HepG2 (cell line): ENCODE results near the gene SLC2A5. TPM values are rescaled to one million over a fixed set of nuclear protein-coding genes. Genes with fewer than 3 reads are reported as not detected.

Experiments
- ATAC-seq: fragments of 200-7000 bp; cut with Tn5 transposase; 3 replicates; pipeline ENCODE4 v1.9.1; 2020; ENCODE audit warnings: mild to moderate bottlenecking, moderate library complexity
- BruUV-seq: library from RNA; stranded (reverse); fragments of 400-500 nt; replicated peaks from 2 replicates; lab custom pipeline; 2021; lab: Mats Ljungman, UMichigan
- CTCF ChIA-PET: fragments of 300-600 bp; formaldehyde crosslinking; extraction: SDS; loops from one replicate; lab custom pipeline; 2021; ENCODE audit warnings: low total read pairs, inconsistent platforms, low intra/inter-chr PET ratio; lab: Yijun Ruan, JAX
- POLR2A ChIA-PET: fragments of 350-600 bp; sonication (Branson Sonifier 250); formaldehyde crosslinking; loops from one replicate; lab custom pipeline; 2020; ENCODE audit warnings: antibody characterized with exemption, inconsistent platforms; lab: Yijun Ruan, JAX
- DNase-seq: peaks from one replicate; pipeline ENCODE4 v3.0.0-alpha.2; 2015; ENCODE audit warnings: low spot score
- FAIRE-seq: peaks from 3 replicates; lab custom pipeline; 2011; peaks lifted over from hg19 to GRCh38; lab: Jason Lieb, UNC
- H2AFZ ChIP-seq: one replicate; pipeline ENCODE4 v1.6.1; 2011; ENCODE audit warnings: low read length, inconsistent platforms
- H3K27ac ChIP-seq: fragments of 300-600 bp; 3 replicates; pipeline ENCODE4 v1.8.0; 2011; ENCODE audit warnings: mixed run types, mild to moderate bottlenecking, mixed read lengths, low read length, inconsistent platforms; ENCODE audit not compliant: insufficient read depth; ENCODE audit errors: extremely low read length
- H3K27me3 ChIP-seq, 2 experiments: fragments of 200-600 bp in 1 of 2; 2 replicates in 1 of 2; 3 replicates in 1 of 2; pipeline versions ENCODE4 v1.6.0 to v1.8.0; 2011; ENCODE audit warnings: low read length in 2 of 2, mild to moderate bottlenecking in 2 of 2, moderate library complexity in 2 of 2, inconsistent platforms in 1 of 2; ENCODE audit not compliant: insufficient read depth in 2 of 2, control insufficient read depth in 1 of 2
- H3K36me3 ChIP-seq, 2 experiments: fragments of 200-600 bp in 1 of 2; replicated peaks in 1 of 2; 2 replicates in 1 of 2; 3 replicates in 1 of 2; pipeline versions ENCODE4 v1.5.1 to v1.8.0; 2011; ENCODE audit warnings: low read length in 2 of 2, inconsistent platforms in 1 of 2; ENCODE audit not compliant: insufficient read depth in 2 of 2, control insufficient read depth in 1 of 2
- H3K4me1 ChIP-seq: 2 replicates; pipeline ENCODE4 v1.5.1; 2012; ENCODE audit warnings: low read length, inconsistent platforms; ENCODE audit not compliant: insufficient read depth
- H3K4me2 ChIP-seq: 2 replicates; pipeline ENCODE4 v1.6.0; 2011; ENCODE audit warnings: low read depth, low read length, inconsistent platforms
- H3K4me3 ChIP-seq, 3 experiments: fragments of 200-600 bp in 1 of 3; sonication (generic), shearing (Covaris generic) in 1 of 3; replicated peaks in 1 of 3; 2 replicates each; pipeline ENCODE4 v1.5.1; 2011 to 2016; ENCODE audit warnings: low read length in 3 of 3, inconsistent platforms in 2 of 3, low read depth in 2 of 3, mild to moderate bottlenecking in 2 of 3, control low read depth in 1 of 3, mixed read lengths in 1 of 3; ENCODE audit not compliant: insufficient read depth in 1 of 3
- H3K79me2 ChIP-seq: one replicate; pipeline ENCODE4 v1.6.1; 2011; ENCODE audit warnings: low read length, inconsistent platforms; ENCODE audit not compliant: insufficient read depth
- H3K9ac ChIP-seq: 2 replicates; pipeline ENCODE4 v1.6.0; 2011; ENCODE audit warnings: mild to moderate bottlenecking, low read depth, low read length, inconsistent platforms; ENCODE audit not compliant: insufficient read depth
- H3K9me3 ChIP-seq: 2 replicates; pipeline ENCODE4 v1.5.1; 2012; ENCODE audit warnings: mild to moderate bottlenecking, low read length
- H4K20me1 ChIP-seq: 2 replicates; pipeline ENCODE4 v1.6.0; 2011; ENCODE audit warnings: inconsistent platforms, mild to moderate bottlenecking, low read length, moderate library complexity; ENCODE audit not compliant: insufficient read depth
- DPF2 ChIP-seq: sonication (generic); formaldehyde crosslinking; IDR thresholded peaks from 2 replicates; pipeline ENCODE4 v1.4.0; 2020; ENCODE audit warnings: mild to moderate bottlenecking, low read depth, missing genetic modification reagents, borderline replicate concordance
- GLI4 ChIP-seq: sonication (generic); formaldehyde crosslinking; IDR thresholded peaks from 2 replicates; pipeline ENCODE4 v1.5.1; 2020; ENCODE audit warnings: missing genetic modification reagents, mild to moderate bottlenecking, moderate library complexity, borderline replicate concordance
- MBD4 ChIP-seq: IDR thresholded peaks from 2 replicates; pipeline ENCODE4 v1.6.1; 2012; ENCODE audit warnings: low read length, inconsistent platforms, borderline replicate concordance
- NFATC3 ChIP-seq: sonication (generic); formaldehyde crosslinking; IDR thresholded peaks from 2 replicates; pipeline ENCODE4 v1.5.1; 2020; ENCODE audit warnings: mild to moderate bottlenecking, missing genetic modification reagents
- PAX8 ChIP-seq: sonication (generic); formaldehyde crosslinking; IDR thresholded peaks from 2 replicates; pipeline ENCODE4 v1.8.0; 2022; ENCODE audit warnings: mild to moderate bottlenecking, missing genetic modification reagents, borderline replicate concordance
- ZNF792 ChIP-seq: IDR thresholded peaks from 2 replicates; pipeline ENCODE4 v1.6.1; 2016
- WGBS: methylation state at CpG from one replicate; pipeline ENCODE4 v1.1.6; 2017; ENCODE audit warnings: low lambda C conversion rate; 5-methylcytosine and 5-hydroxymethylcytosine counted together
- in situ Hi-C: cut with HindIII; loops from 2 replicates; pipeline ENCODE4 v1.10.0; 2017; ENCODE audit warnings: low pct_unique_long_range_greater_than_20kb; ENCODE audit not compliant: extremely low pct_ligation_motif_present
- intact Hi-C: fragments of 100-400 bp; cut with micrococcal nuclease; formaldehyde crosslinking; loops from one replicate; pipeline ENCODE4 v1.10.0; 2022; ENCODE audit not compliant: unreplicated experiment
- polyA plus RNA-seq, 8 experiments: library from polyadenylated mRNA; depleted of rRNA in 3 of 8; stranded (reverse) in 7 of 8; unstranded in 1 of 8; fragments of >200 nt; fragmentation: Illumina TruSeq in 4 of 8; extraction: Trizol in 4 of 8; gene quantifications; 2 replicates each; pipeline versions ENCODE4 v1.2.1 to v1.2.3, GENCODE V29; 2011 to 2016; ENCODE audit warnings: low read depth in 4 of 8, missing spikeins in 1 of 8, mixed read lengths in 1 of 8; ENCODE audit not compliant: insufficient read depth in 1 of 8
- total RNA-seq, 5 experiments: library from RNA; depleted of rRNA; stranded (reverse); fragments of >200 nt; fragmentation: Illumina TruSeq; extraction: Trizol; gene quantifications; 2 replicates each; pipeline ENCODE4 v1.2.3, GENCODE V29; 2016; ENCODE audit warnings: low read depth in 1 of 5
- TF ChIP-seq, protein P1 (sequence below): sonication (generic); formaldehyde crosslinking; IDR thresholded peaks from 2 replicates; pipeline ENCODE4 v1.4.0; 2020; ENCODE audit warnings: mild to moderate bottlenecking, missing genetic modification reagents

Gene SLC2A5
- total and polyA plus RNA-seq, 2 of the 13 experiments (the other 11 are each of a cell fraction or from before 2014, with no cell fraction given), result 0.04 to 0.54 TPM

DNA sequence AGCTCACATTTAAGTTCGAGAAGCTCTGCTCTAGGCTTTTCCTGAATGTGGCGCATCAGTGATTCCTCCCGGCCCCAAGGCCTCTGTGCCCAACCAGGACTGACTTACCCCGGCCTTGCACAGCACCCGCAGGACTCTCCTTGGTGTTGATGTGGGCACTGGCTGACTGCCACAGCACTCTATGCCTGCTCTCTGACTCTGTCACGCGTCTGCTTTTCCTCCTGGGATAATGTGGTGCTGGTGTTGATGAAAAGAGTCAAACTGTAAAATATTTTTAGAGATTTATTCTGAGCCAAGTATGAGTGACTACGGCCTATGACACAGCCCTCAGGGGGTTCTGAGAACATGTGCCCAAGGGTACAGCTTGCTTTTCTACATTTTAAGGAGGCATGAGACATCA is 15.5 kb upstream of the SLC2A5 start:
- DNase-seq, result no peak
- Histone ChIP-seq H3K9ac (no peak overlapping the region), H3K4me1 (no peaks in the 10 kb centered on the region), H3K4me2 (no peak overlapping the region), H3K79me2 (no peaks in the 10 kb centered on the region), H2AFZ (no peak overlapping the region), H4K20me1 (no peaks in the 10 kb centered on the region), H3K27me3 (peaks cover 1 to 42% of the 10 kb centered on the region in 2 experiments; a peak in 3 of 5 replicates), H3K36me3 (no peaks in the 10 kb centered on the region), H3K9me3 (no peaks in the 10 kb centered on the region), H3K4me3 (no peak overlapping the region), H3K27ac (no peak overlapping the region)
- ATAC-seq, result no peak
- TF ChIP-seq PAX8 (CRISPR knock-in tag) (no peak), ZNF792 (CRISPR knock-in tag) (no peak)
- no peak for FAIRE-seq
- intact Hi-C loops (no loop called here), in situ Hi-C loops (no loop called here)
- no TSS peak for BruUV-seq
- CTCF ChIA-PET, result no interaction called here
- POLR2A ChIA-PET, result no interaction called here
- WGBS, result 47% methylated on average over 8 of the region's 8 CpGs

DNA sequence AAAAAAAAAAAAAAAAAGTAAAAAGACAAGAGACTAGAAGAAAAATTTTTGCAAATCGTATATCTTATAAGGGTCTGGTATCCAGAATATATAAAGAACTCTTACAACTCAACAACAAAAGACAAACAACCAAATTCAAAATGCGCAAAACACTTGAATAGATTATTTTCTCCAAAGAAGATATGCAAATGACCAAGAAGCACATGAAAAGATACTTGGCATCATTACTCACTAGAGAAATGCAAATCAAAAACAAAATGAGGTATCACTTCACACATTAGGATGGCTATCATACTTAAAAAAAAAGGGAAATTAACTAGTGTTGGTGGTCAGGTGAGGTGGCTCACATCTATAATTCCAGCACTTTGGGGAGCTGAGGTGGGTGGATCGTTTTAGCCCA is 12.0 kb upstream of the SLC2A5 start:
- no peak overlapping the region for H2AFZ ChIP-seq
- in situ Hi-C loops, result no loop called here

More for the DNA sequence above, 12.0 kb upstream of the SLC2A5 start:
- 35% methylated on average over 3 of the region's 3 CpGs for WGBS
- no peak overlapping the region for H3K4me3 ChIP-seq
- peaks cover 0 to 46% of the 10 kb centered on the region in 2 experiments; a peak in 2 of 5 replicates for H3K27me3 ChIP-seq
- no peak overlapping the region for H3K9ac ChIP-seq
- intact Hi-C loops, result no loop called here
- no peak for FAIRE-seq
- H3K4me1 ChIP-seq, result peaks cover 12% of the 10 kb centered on the region
- no peak for DNase-seq
- TF ChIP-seq GLI4 (CRISPR knock-in tag) (no peak), MBD4 (no peak), NFATC3 (no peak), DPF2 (no peak)
- TF ChIP-seq, protein P1, sequence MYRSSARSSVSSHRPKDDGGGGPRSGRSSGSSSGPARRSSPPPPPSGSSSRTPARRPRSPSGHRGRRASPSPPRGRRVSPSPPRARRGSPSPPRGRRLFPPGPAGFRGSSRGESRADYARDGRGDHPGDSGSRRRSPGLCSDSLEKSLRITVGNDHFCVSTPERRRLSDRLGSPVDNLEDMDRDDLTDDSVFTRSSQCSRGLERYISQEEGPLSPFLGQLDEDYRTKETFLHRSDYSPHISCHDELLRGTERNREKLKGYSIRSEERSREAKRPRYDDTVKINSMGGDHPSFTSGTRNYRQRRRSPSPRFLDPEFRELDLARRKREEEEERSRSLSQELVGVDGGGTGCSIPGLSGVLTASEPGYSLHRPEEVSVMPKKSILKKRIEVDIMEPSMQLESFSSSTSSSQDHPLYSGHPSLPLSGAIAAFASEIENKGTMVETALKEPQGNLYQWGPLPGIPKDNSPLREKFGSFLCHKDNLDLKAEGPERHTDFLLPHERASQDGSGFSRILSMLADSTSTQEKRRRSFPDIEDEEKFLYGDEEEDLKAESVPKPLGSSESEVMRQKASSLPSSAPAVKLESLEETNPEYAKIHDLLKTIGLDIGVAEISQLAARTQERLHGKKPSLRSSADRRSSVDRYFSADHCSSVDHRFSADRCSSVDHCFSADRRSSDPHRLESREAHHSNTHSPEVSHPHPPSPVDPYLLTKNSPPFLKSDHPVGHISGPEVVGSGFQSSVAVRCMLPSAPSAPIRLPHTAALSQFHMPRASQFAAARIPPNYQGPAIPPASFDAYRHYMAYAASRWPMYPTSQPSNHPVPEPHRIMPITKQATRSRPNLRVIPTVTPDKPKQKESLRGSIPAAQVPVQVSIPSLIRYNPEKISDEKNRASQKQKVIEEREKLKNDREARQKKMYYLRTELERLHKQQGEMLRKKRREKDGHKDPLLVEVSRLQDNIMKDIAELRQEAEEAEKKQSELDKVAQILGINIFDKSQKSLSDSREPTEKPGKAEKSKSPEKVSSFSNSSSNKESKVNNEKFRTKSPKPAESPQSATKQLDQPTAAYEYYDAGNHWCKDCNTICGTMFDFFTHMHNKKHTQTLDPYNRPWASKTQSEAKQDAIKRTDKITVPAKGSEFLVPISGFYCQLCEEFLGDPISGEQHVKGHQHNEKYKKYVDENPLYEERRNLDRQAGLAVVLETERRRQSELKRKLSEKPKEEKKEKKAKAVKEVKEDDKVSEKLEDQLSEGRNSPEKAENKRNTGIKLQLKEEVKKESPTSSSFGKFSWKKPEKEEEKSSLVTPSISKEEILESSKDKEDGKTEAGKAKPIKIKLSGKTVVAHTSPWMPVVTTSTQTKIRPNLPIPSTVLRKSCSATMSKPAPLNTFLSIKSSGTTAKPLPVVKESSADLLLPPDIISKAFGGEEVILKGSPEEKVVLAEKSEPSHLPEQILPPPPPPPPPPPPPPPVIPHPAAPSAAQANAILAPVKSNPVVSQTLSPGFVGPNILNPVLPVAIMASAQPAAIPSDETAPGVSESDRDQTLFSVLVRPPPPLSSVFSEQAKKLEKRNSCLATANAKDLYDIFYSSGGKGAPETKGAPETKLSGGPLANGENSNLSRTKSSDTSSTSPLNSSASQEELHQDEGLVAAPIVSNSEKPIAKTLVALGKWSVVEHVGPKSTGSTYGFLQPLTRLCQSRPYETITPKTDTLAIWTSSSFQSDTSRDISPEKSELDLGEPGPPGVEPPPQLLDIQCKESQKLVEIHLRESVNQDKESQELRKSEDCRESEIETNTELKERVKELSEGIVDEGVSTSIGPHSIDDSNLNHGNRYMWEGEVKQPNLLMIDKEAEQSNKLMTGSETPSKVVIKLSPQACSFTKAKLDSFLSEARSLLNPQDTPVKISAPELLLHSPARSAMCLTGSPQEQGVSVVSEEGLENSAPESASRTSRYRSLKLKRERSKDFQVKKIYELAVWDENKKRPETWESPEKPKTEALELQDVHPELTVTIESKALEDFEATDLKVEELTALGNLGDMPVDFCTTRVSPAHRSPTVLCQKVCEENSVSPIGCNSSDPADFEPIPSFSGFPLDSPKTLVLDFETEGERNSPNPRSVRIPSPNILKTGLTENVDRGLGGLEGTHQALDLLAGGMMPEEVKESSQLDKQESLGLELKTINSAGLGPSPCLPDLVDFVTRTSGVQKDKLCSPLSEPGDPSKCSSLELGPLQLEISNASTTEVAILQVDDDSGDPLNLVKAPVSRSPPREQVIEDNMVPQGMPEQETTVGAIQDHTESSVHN (CRISPR knock-in tag), result no peak
- no peak overlapping the region for H3K4me2 ChIP-seq
- H3K79me2 ChIP-seq, result no peaks in the 10 kb centered on the region
- H3K9me3 ChIP-seq, result no peaks in the 10 kb centered on the region
- BruUV-seq, result no TSS peak
- ATAC-seq, result no peak
- no peak overlapping the region for H3K27ac ChIP-seq
- ChIA-PET POLR2A (no interaction called here), CTCF (no interaction called here)
- no peaks in the 10 kb centered on the region for H3K36me3 ChIP-seq
- no peaks in the 10 kb centered on the region for H4K20me1 ChIP-seq
